Measurements from ENCODE around the gene MPP3. TPM values are rescaled to one million over a fixed set of nuclear protein-coding genes. Genes with fewer than 3 reads are reported as not detected.

MPP3 gene
- total RNA-seq, 1 experiment from 2014 or later, result 34.3 TPM

GRCh38 chr17:43766413-43767052 is 66.4 kb downstream of the MPP3 start:
- POLR2A ChIA-PET (ENCODE audit: unreplicated experiment), result interaction anchor here (0.5 kb wide), 1 partner anchor 14 kb away, joined by 17 read pairs; the partner anchor contains the start of gene CFAP97D1
- intact Hi-C loops (cut with micrococcal nuclease), result loop anchor here (1.0 kb wide), 1 partner anchor 80 kb away; no protein-coding TSS in a partner anchor
- peak; percentile 63 for ATAC-seq

GRCh38 chr17:43760254-43760852 is 72.6 kb downstream of the MPP3 start:
- Histone ChIP-seq H3K9ac (ENCODE audit: low read length) (no peak overlapping the region), H3K4me2 (ENCODE audit: low read length) (peak overlapping the region; percentile 4; the same call in 1 of the 2 replicates), H3K36me3 (ENCODE audit: low read depth, low read length) (no peaks in the 10 kb centered on the region), H3K9me2 (replicated peaks; ENCODE audit: low read length) (no peaks in the 10 kb centered on the region), H3K9me3 (ENCODE audit: low read length) (no peaks in the 10 kb centered on the region), H3K4me3 (ENCODE audit: low read length) (no peak overlapping the region), H3K4me1 (ENCODE audit: insufficient read depth, low read length) (peaks cover 11% of the 10 kb centered on the region; the same call in 1 of the 2 replicates), H2AFZ (ENCODE audit: low read length) (no peak overlapping the region), H3K27me3 (ENCODE audit: low read length) (no peaks in the 10 kb centered on the region), H3K79me2 (ENCODE audit: low read length) (no peaks in the 10 kb centered on the region), H3F3A (ENCODE audit: low read length, unreplicated experiment) (no peaks in the 10 kb centered on the region), H3K27ac (ENCODE audit: low read length) (no peak overlapping the region), H4K20me1 (ENCODE audit: low read length) (no peaks in the 10 kb centered on the region)
- no TSS peak for BruUV-seq (replicated peaks)
- peak; percentile 92 for ATAC-seq
- CTCF ChIA-PET, result interaction anchor here (0.6 to 3.3 kb wide), 5 partner anchors 66 to 86 kb away, joined by 3 to 36 read pairs (median 4); no protein-coding TSS in a partner anchor
- POLR2A ChIA-PET (ENCODE audit: unreplicated experiment), result no interaction called here
- intact Hi-C loops (cut with micrococcal nuclease), result loop anchor here (1.0 to 5.0 kb wide), 2 partner anchors 66 to 183 kb away; no protein-coding TSS in a partner anchor
- TF ChIP-seq EZH2phosphoT487 (IDR thresholded peaks at IDR 0.05; ENCODE audit: borderline replicate concordance, low read length) (no peak), CTCF (conservative IDR thresholded peaks at IDR 0.05; ENCODE audit: low read depth, low read length) (peak; percentile 100)
- peak; percentile 98 for DNase-seq

More at GRCh38 chr17:43766413-43767052, 66.4 kb downstream of the MPP3 start:
- Histone ChIP-seq H3K27me3 (ENCODE audit: low read length) (no peaks in the 10 kb centered on the region), H3K4me2 (ENCODE audit: low read length) (no peak overlapping the region), H3K9ac (ENCODE audit: low read length) (no peak overlapping the region), H3K36me3 (ENCODE audit: low read depth, low read length) (peaks cover 13% of the 10 kb centered on the region; the same call in 1 of the 2 replicates), H3K4me1 (ENCODE audit: insufficient read depth, low read length) (no peaks in the 10 kb centered on the region), H2AFZ (ENCODE audit: low read length) (no peak overlapping the region), H3K9me2 (replicated peaks; ENCODE audit: low read length) (no peaks in the 10 kb centered on the region), H3K27ac (ENCODE audit: low read length) (no peak overlapping the region), H3F3A (ENCODE audit: low read length, unreplicated experiment) (no peaks in the 10 kb centered on the region), H3K4me3 (ENCODE audit: low read length) (no peak overlapping the region), H3K79me2 (ENCODE audit: low read length) (no peaks in the 10 kb centered on the region), H4K20me1 (ENCODE audit: low read length) (no peaks in the 10 kb centered on the region), H3K9me3 (ENCODE audit: low read length) (no peaks in the 10 kb centered on the region)
- CTCF ChIA-PET, result interaction anchor here (0.7 to 1.3 kb wide), 3 partner anchors 9 to 82 kb away, joined by 3 to 5 read pairs (median 4); no protein-coding TSS in a partner anchor
- TF ChIP-seq EZH2phosphoT487 (IDR thresholded peaks at IDR 0.05; ENCODE audit: borderline replicate concordance, low read length) (no peak), EZH2 (IDR thresholded peaks at IDR 0.05; ENCODE audit: low read length, unreplicated experiment) (no peak), CTCF (conservative IDR thresholded peaks at IDR 0.05; ENCODE audit: low read depth, low read length) (peak; percentile 98)
- DNase-seq, result peak; percentile 78
- no TSS peak for BruUV-seq (replicated peaks)
